ENCODE measurements around the gene MDM2.
"Not testable (repeated sequence)": the region's sequence is repeated elsewhere in the genome, so short reads cannot be mapped to it uniquely, and the experiment has no call there.

Gene MDM2

DNA sequence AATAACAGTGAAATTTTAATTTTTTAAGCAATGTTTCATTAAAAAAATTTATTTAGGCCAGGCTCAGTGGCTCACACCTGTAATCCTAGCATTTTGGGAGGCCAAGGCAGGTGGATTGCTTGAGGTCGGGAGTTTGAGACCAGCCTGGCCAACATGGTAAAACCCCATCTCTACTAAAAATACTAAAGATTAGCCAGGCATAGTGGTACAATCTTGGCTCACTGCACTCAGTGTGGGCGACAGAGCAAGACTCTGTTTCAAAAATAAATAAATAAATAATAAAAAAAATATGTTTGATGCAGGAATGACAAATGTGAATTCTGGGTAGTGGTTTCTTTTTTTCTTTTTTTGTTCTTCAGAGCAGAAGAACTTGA is 5.6 kb upstream of the MDM2 start:
- H3K4me1 ChIP-seq (ENCODE audit: control insufficient read depth, insufficient read depth, low read length); H3K27me3 ChIP-seq (ENCODE audit: control insufficient read depth, insufficient read depth, low read length); H3K9ac ChIP-seq (ENCODE audit: low read length); H3K4me3 ChIP-seq (ENCODE audit: low read length); H3K36me3 ChIP-seq (ENCODE audit: control insufficient read depth, insufficient read depth, low read length); H3K27ac ChIP-seq (ENCODE audit: low read depth, low read length): not testable (repeated sequence)

DNA sequence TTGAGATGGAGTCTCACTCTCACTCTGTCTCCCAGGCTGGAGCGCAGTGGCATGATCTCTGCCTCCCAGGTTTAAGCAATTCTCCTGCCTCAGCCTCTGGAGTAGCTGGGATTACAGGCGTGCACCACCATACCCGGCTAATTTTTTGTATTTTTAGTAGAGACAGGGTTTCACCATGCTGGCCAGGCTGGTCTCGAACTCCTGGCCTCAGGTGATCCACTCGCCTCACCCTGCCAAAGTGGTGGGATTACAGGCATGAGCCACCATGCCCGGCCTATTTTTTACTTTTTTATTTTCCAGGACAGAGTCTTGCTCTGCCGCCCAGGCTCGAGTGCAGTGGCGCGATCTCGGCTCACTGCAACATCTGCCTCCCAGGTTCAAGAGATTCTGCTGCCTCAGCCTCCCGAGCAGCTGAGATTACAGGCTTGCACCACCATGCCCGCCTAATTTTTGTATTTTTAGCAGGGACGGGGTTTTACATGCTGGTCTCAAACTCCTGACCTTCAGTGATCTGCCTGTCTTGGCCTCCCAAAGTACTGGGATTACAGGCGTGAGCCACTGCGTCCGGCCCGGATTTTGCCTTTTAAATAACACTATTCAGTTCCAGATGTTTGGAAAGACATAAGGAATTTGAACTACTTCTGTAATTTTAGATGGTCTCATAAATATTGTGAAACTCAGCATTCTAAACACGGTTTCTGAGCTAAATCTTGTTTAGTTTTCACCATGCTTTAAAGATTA is 4.9 kb upstream of the MDM2 start:
- not testable (repeated sequence) for H3K36me3 ChIP-seq (ENCODE audit: control insufficient read depth, insufficient read depth, low read length); H3K4me3 ChIP-seq (ENCODE audit: low read length); H3K27ac ChIP-seq (ENCODE audit: low read depth, low read length); H3K9ac ChIP-seq (ENCODE audit: low read length); H3K27me3 ChIP-seq (ENCODE audit: control insufficient read depth, insufficient read depth, low read length); H3K4me1 ChIP-seq (ENCODE audit: control insufficient read depth, insufficient read depth, low read length)

- Histone ChIP-seq H3K27ac (ENCODE audit: low read depth, low read length) (no peak overlapping the region), H3K9ac (ENCODE audit: low read length) (no peak overlapping the region), H3K27me3 (ENCODE audit: control insufficient read depth, insufficient read depth, low read length) (no peaks in the 10 kb centered on the region), H3K4me3 (ENCODE audit: low read length) (no peak overlapping the region), H3K36me3 (ENCODE audit: control insufficient read depth, insufficient read depth, low read length) (no peaks in the 10 kb centered on the region), H3K4me1 (ENCODE audit: control insufficient read depth, insufficient read depth, low read length) (no peaks in the 10 kb centered on the region)
Observed at GRCh38 chr12:68803948-68804656, 3.9 kb upstream of the MDM2 start.

GRCh38 chr12:68804657-68805591 is 3.1 kb upstream of the MDM2 start:
- Histone ChIP-seq H3K27ac (ENCODE audit: low read depth, low read length) (no peak overlapping the region), H3K36me3 (ENCODE audit: control insufficient read depth, insufficient read depth, low read length) (no peaks in the 10 kb centered on the region), H3K9ac (ENCODE audit: low read length) (no peak overlapping the region), H3K4me1 (ENCODE audit: control insufficient read depth, insufficient read depth, low read length) (peaks cover 2% of the 10 kb centered on the region), H3K27me3 (ENCODE audit: control insufficient read depth, insufficient read depth, low read length) (no peaks in the 10 kb centered on the region), H3K4me3 (ENCODE audit: low read length) (no peak overlapping the region)

DNA sequence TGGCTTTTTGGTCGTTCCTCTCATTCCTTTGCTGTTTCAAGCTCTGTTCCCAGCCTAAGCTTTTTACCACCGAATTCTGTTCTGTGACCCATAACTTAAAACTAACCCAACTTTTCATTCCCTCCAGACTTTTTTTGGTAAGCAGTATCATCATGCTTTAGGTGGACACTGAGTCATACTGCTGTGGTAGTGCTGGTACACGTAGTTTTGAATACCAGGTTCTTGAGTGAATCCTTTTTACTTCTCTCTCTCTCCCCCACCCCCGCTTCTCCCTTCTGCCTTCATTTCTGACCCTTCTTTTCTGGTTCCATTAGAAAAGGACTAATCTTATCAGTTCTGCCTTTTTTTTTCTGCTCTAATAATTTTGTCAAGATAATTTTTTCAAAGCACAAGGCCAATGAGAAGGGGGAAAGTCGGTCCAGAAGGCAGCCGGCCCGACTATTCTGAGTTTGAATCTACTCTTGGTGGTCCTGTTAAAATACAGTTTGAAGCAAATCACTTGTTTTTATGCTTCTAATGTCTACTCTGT is 2.3 kb upstream of the MDM2 start:
- H3K36me3 ChIP-seq (ENCODE audit: control insufficient read depth, insufficient read depth, low read length), result no peaks in the 10 kb centered on the region
- H3K27me3 ChIP-seq (ENCODE audit: control insufficient read depth, insufficient read depth, low read length), result no peaks in the 10 kb centered on the region
- H3K4me3 ChIP-seq (ENCODE audit: low read length), result no peak overlapping the region
- peaks cover 2% of the 10 kb centered on the region for H3K4me1 ChIP-seq (ENCODE audit: control insufficient read depth, insufficient read depth, low read length)
- H3K9ac ChIP-seq (ENCODE audit: low read length), result no peak overlapping the region
- no peak overlapping the region for H3K27ac ChIP-seq (ENCODE audit: low read depth, low read length)

- no peak overlapping the region for H3K27ac ChIP-seq (ENCODE audit: low read depth, low read length)
- H3K36me3 ChIP-seq (ENCODE audit: control insufficient read depth, insufficient read depth, low read length), result no peaks in the 10 kb centered on the region
- no peak overlapping the region for H3K4me3 ChIP-seq (ENCODE audit: low read length)
- no peak overlapping the region for H3K9ac ChIP-seq (ENCODE audit: low read length)
- no peaks in the 10 kb centered on the region for H3K27me3 ChIP-seq (ENCODE audit: control insufficient read depth, insufficient read depth, low read length)
- peaks cover 2% of the 10 kb centered on the region for H3K4me1 ChIP-seq (ENCODE audit: control insufficient read depth, insufficient read depth, low read length)
Observed at GRCh38 chr12:68806488-68807237, 1.3 kb upstream of the MDM2 start.

- not testable (repeated sequence) for H3K4me1 ChIP-seq (ENCODE audit: control insufficient read depth, insufficient read depth, low read length); H3K36me3 ChIP-seq (ENCODE audit: control insufficient read depth, insufficient read depth, low read length); H3K27me3 ChIP-seq (ENCODE audit: control insufficient read depth, insufficient read depth, low read length)
- H3K4me3 ChIP-seq (ENCODE audit: low read length), result peak overlapping the region; percentile 71
- peak overlapping the region; percentile 62 for H3K9ac ChIP-seq (ENCODE audit: low read length)
- peak overlapping the region; percentile 86 for H3K27ac ChIP-seq (ENCODE audit: low read depth, low read length)
Observed at GRCh38 chr12:68807274-68807575, 752 bp upstream of the MDM2 start.

- Histone ChIP-seq H3K9ac (ENCODE audit: low read length) (peak overlapping the region; percentile 56), H3K27me3 (ENCODE audit: control insufficient read depth, insufficient read depth, low read length) (no peaks in the 10 kb centered on the region), H3K36me3 (ENCODE audit: control insufficient read depth, insufficient read depth, low read length) (peaks cover 2% of the 10 kb centered on the region), H3K4me3 (ENCODE audit: low read length) (peak overlapping the region; percentile 71), H3K27ac (ENCODE audit: low read depth, low read length) (peak overlapping the region; percentile 86), H3K4me1 (ENCODE audit: control insufficient read depth, insufficient read depth, low read length) (peaks cover 5% of the 10 kb centered on the region)
Observed at GRCh38 chr12:68808388-68809189, 612 bp downstream of the MDM2 start.

DNA sequence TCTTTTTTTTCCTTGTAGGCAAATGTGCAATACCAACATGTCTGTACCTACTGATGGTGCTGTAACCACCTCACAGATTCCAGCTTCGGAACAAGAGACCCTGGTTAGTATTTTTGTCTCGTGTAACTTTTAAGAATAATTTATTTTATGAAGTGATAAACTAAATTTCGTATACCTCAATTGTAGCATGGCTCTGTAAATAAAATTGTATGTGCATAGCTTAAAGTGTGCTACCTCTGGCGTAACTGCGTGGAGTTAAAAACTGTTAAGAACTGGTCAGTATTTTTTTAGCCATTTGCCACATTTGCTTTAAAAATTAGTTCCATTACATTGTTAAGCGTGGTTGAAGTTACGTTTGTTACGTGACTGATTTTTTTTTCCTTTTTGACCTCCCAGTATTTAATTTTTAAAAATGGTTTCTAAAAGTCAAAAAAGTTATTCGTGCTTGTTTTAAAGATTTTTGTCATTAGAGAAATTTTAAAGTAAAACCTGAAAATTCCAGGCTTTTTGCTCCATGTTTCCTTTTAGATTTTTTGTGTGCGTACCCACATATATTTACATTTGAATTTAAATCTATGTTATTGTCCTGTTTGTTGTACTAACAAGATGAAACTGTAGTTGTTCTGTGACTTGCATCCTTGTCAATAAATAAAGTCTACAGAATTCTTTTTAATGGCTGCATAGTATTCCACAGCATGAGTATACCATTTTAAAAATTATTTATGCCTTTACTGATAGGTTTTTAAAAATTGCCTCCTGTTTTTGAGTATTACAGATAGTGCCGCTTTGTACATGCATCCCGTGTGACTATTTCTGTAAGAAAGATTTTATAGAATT is 1.4 kb downstream of the MDM2 start:
- H3K4me1 ChIP-seq (ENCODE audit: control insufficient read depth, insufficient read depth, low read length), result peaks cover 5% of the 10 kb centered on the region
- H3K9ac ChIP-seq (ENCODE audit: low read length), result peak overlapping the region; percentile 25
- peaks cover 2% of the 10 kb centered on the region for H3K36me3 ChIP-seq (ENCODE audit: control insufficient read depth, insufficient read depth, low read length)

DNA sequence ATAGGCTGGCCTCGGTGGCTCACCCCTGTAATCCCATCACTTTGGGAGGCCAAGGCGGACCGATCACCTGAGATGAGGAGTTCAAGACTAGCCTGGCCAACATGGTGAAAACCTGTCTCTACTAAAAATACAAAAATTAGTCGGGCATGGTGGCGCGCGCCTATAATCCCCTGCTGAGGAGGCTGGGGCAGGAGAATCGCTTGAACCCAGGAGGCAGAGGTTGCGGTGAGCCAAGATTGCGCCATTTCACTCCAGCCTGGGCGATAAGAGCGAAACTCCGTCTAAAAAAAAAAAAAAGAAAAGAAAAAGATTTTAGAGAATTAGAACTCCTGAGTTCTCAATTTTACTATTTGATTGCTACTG is 2.0 kb downstream of the MDM2 start:
- H3K36me3 ChIP-seq (ENCODE audit: control insufficient read depth, insufficient read depth, low read length); H3K4me3 ChIP-seq (ENCODE audit: low read length); H3K27ac ChIP-seq (ENCODE audit: low read depth, low read length); H3K4me1 ChIP-seq (ENCODE audit: control insufficient read depth, insufficient read depth, low read length); H3K27me3 ChIP-seq (ENCODE audit: control insufficient read depth, insufficient read depth, low read length); H3K9ac ChIP-seq (ENCODE audit: low read length): not testable (repeated sequence)

More for the DNA sequence above, 1.4 kb downstream of the MDM2 start:
- Histone ChIP-seq H3K27me3 (ENCODE audit: control insufficient read depth, insufficient read depth, low read length) (no peaks in the 10 kb centered on the region), H3K4me3 (ENCODE audit: low read length) (peak overlapping the region; percentile 71), H3K27ac (ENCODE audit: low read depth, low read length) (peak overlapping the region; percentile 86)

DNA sequence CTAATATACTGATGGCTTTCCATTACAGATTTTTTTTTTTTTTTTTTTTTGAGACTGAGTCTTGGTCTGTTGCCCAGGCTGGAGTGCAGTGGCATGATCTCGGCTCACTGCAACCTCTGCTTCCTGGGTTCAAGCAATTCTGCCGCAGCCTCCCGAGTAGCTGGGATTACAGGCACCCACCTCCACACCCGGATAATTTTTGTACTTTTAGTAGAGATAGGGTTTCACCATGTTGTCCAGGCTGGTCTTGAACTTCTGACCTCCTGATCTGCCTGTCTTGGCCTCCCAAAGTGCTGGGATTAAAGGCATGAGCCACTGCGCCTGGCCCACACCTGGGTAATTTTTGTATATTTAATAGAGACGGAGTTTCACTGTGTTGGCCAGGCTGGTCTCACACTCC is 3.6 kb downstream of the MDM2 start:
- not testable (repeated sequence) for H3K27ac ChIP-seq (ENCODE audit: low read depth, low read length); H3K27me3 ChIP-seq (ENCODE audit: control insufficient read depth, insufficient read depth, low read length); H3K36me3 ChIP-seq (ENCODE audit: control insufficient read depth, insufficient read depth, low read length); H3K4me3 ChIP-seq (ENCODE audit: low read length); H3K4me1 ChIP-seq (ENCODE audit: control insufficient read depth, insufficient read depth, low read length); H3K9ac ChIP-seq (ENCODE audit: low read length)

Data from rectal smooth muscle tissue (tissue), 1 donor.